MM.1S (cell line): ENCODE data around the gene BSDC1.

Experiments used
- DNase-seq: peaks from one replicate; pipeline ENCODE4 v3.0.0-alpha.2; 2015
- H2AFZ ChIP-seq: fragments of 300-600 bp; sonication (generic); 2 replicates; pipeline ENCODE4 v1.6.0; 2016; ENCODE audit warnings: antibody characterized with exemption, low read length
- H3F3A ChIP-seq: fragments of 300-600 bp; sonication (generic); 2 replicates; pipeline ENCODE4 v1.6.1; 2016; ENCODE audit warnings: mild to moderate bottlenecking, antibody characterized with exemption, low read length, moderate library complexity, mixed read lengths; ENCODE audit not compliant: insufficient read depth
- H3K27ac ChIP-seq: fragments of 300-600 bp; sonication (generic); 2 replicates; pipeline ENCODE4 v1.5.1; 2016; ENCODE audit warnings: mild to moderate bottlenecking, low read length
- H3K27me3 ChIP-seq: fragments of 300-600 bp; sonication (generic); replicated peaks from 2 replicates; pipeline ENCODE4 v1.6.0; 2016; ENCODE audit warnings: low read length; ENCODE audit not compliant: insufficient read depth
- H3K36me3 ChIP-seq: fragments of 300-600 bp; sonication (generic); replicated peaks from 2 replicates; pipeline ENCODE4 v1.6.1; 2016; ENCODE audit warnings: mild to moderate bottlenecking, low read length, mixed read lengths; ENCODE audit not compliant: insufficient read depth
- H3K4me1 ChIP-seq: fragments of 300-600 bp; sonication (generic); 2 replicates; pipeline ENCODE4 v1.6.1; 2016; ENCODE audit warnings: low read length, mixed read lengths
- H3K4me2 ChIP-seq: fragments of 300-600 bp; sonication (generic); 2 replicates; pipeline ENCODE4 v1.6.0; 2016; ENCODE audit warnings: low read depth, low read length
- H3K4me3 ChIP-seq: fragments of 300-600 bp; sonication (generic); 2 replicates; pipeline ENCODE4 v1.5.1; 2016; ENCODE audit warnings: low read length, mixed read lengths
- H3K79me2 ChIP-seq: fragments of 300-600 bp; sonication (generic); 2 replicates; pipeline ENCODE4 v1.6.1; 2016; ENCODE audit warnings: mixed run types, low read length, mixed read lengths
- H3K9ac ChIP-seq: fragments of 300-600 bp; sonication (generic); 2 replicates; pipeline ENCODE4 v1.6.1; 2016; ENCODE audit warnings: low read length, mixed read lengths
- H3K9me2 ChIP-seq: fragments of 300-600 bp; sonication (generic); replicated peaks from 2 replicates; pipeline ENCODE4 v1.6.1; 2016; ENCODE audit warnings: mild to moderate bottlenecking, low read length, mixed read lengths; ENCODE audit not compliant: insufficient read depth
- H3K9me3 ChIP-seq: fragments of 300-600 bp; sonication (generic); replicated peaks from 2 replicates; pipeline ENCODE4 v1.6.1; 2016; ENCODE audit warnings: mild to moderate bottlenecking, low read length, mixed read lengths; ENCODE audit not compliant: insufficient read depth
- H4K20me1 ChIP-seq: fragments of 300-600 bp; sonication (generic); 2 replicates; pipeline ENCODE4 v1.6.1; 2016; ENCODE audit warnings: mild to moderate bottlenecking, low read length, moderate library complexity, mixed read lengths; ENCODE audit not compliant: insufficient read depth
- EZH2 ChIP-seq: fragments of 300-600 bp; sonication (generic); optimal IDR thresholded peaks from 2 replicates; pipeline ENCODE3; 2017; ENCODE audit warnings: low read depth, mild to moderate bottlenecking, antibody characterized with exemption, low read length, mixed read lengths
- EZH2phosphoT487 ChIP-seq: fragments of 300-600 bp; sonication (generic); IDR thresholded peaks from 2 replicates; pipeline ENCODE4 v1.6.1; 2018; ENCODE audit warnings: antibody characterized with exemption, low read length
- TF ChIP-seq, protein P1 (sequence below): fragments of 300-600 bp; sonication (generic); IDR thresholded peaks from 2 replicates; pipeline ENCODE4 v1.5.1; 2016; ENCODE audit warnings: antibody characterized with exemption, low read length, mixed read lengths

BSDC1 gene

DNA sequence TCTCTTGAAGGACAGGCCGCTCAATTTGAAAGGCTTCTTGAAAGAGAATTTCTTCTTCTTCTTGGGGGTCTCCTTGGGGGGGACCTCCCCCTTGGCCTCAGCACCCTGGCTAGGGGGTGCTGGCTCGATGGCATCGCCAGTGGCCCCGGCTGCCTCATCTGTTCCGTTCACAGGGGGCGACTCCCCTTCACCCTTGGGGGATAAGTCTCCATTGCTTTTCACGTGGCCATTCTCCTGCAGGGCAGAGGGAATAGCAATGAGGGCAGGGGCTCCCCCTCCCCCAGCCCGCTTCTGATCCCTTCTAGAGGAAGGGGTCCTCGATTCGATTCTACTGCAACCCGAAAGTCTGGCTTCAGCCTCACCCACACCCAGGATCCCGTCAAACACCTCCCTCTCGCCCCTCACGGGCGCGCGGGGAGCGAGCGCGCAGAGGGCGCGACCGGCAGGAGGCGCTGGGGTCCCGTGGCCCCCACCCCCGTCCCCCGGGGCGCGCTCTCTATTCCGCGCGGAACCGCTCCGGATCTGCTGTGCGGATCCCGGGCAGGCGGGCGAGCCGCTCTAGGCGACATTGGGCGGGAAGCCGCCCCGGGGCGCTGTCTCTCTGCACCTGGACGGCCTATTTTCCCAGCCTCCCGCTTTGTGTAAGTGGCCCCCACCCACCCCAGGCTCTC is 59.2 kb downstream of the BSDC1 start:
- no peaks in the 10 kb centered on the region for H3K9me2 ChIP-seq
- H2AFZ ChIP-seq, result peak overlapping the region; percentile 23
- peaks cover 47% of the 10 kb centered on the region for H3F3A ChIP-seq
- H3K27ac ChIP-seq, result no peak overlapping the region; the same call in 1 of the 2 replicates
- peaks cover 9% of the 10 kb centered on the region for H3K79me2 ChIP-seq
- H3K4me1 ChIP-seq, result peaks cover 62% of the 10 kb centered on the region
- H3K27me3 ChIP-seq, result no peaks in the 10 kb centered on the region
- H3K36me3 ChIP-seq, result no peaks in the 10 kb centered on the region
- H3K4me2 ChIP-seq, result peak overlapping the region; percentile 79
- TF ChIP-seq, protein P1, sequence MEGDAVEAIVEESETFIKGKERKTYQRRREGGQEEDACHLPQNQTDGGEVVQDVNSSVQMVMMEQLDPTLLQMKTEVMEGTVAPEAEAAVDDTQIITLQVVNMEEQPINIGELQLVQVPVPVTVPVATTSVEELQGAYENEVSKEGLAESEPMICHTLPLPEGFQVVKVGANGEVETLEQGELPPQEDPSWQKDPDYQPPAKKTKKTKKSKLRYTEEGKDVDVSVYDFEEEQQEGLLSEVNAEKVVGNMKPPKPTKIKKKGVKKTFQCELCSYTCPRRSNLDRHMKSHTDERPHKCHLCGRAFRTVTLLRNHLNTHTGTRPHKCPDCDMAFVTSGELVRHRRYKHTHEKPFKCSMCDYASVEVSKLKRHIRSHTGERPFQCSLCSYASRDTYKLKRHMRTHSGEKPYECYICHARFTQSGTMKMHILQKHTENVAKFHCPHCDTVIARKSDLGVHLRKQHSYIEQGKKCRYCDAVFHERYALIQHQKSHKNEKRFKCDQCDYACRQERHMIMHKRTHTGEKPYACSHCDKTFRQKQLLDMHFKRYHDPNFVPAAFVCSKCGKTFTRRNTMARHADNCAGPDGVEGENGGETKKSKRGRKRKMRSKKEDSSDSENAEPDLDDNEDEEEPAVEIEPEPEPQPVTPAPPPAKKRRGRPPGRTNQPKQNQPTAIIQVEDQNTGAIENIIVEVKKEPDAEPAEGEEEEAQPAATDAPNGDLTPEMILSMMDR, result peak; percentile 59
- TF ChIP-seq EZH2, result no peak
- peak overlapping the region; percentile 58 for H3K4me3 ChIP-seq
- peak overlapping the region; percentile 34; the same call in 1 of the 2 replicates for H3K9ac ChIP-seq
- H4K20me1 ChIP-seq, result no peaks in the 10 kb centered on the region
- H3K9me3 ChIP-seq, result no peaks in the 10 kb centered on the region
- DNase-seq, result peak; percentile 40

DNA sequence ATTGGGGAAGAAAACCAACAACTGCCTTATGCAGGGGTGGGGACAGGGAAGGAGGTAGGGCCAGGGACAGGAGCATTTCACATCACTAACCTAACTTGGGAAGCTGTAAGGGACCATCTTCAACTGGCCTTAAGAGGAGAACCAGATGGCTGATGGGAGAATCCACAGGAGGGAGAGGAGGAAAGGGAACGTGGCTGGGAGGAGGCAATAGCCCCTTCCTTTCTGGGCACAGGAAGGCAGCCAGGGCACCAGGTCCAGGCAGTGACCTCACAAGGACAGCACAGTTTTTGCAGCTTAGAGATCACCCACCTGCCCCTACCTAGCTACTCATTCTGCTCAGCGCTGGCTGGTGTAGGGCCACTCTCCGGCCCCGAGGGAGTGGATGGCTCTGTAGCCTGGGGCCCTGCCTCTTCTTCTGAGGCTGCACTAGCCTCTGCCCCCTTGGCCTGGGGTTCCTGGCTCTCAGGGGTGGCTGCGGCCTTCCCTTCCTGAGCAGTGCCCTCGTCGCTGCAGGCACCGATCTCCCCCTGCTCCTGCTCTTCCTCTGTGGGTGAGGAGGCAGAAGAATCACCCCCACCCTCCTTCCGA is 59.9 kb downstream of the BSDC1 start:
- DNase-seq, result no peak
- Histone ChIP-seq H3K4me2 (peak overlapping the region; percentile 79; the same call in 1 of the 2 replicates), H3F3A (peaks cover 47% of the 10 kb centered on the region), H3K27ac (peak overlapping the region; percentile 60; the same call in 1 of the 2 replicates), H4K20me1 (no peaks in the 10 kb centered on the region), H3K9ac (peak overlapping the region; percentile 34; the same call in 1 of the 2 replicates), H3K36me3 (no peaks in the 10 kb centered on the region), H3K4me3 (peak overlapping the region; percentile 58; the same call in 1 of the 2 replicates), H3K4me1 (peaks cover 62% of the 10 kb centered on the region), H3K27me3 (no peaks in the 10 kb centered on the region), H3K79me2 (peaks cover 9% of the 10 kb centered on the region), H3K9me3 (no peaks in the 10 kb centered on the region), H2AFZ (no peak overlapping the region), H3K9me2 (no peaks in the 10 kb centered on the region)
- TF ChIP-seq EZH2, result no peak
- TF ChIP-seq EZH2phosphoT487, result no peak
- TF ChIP-seq, protein P1, result no peak

DNA sequence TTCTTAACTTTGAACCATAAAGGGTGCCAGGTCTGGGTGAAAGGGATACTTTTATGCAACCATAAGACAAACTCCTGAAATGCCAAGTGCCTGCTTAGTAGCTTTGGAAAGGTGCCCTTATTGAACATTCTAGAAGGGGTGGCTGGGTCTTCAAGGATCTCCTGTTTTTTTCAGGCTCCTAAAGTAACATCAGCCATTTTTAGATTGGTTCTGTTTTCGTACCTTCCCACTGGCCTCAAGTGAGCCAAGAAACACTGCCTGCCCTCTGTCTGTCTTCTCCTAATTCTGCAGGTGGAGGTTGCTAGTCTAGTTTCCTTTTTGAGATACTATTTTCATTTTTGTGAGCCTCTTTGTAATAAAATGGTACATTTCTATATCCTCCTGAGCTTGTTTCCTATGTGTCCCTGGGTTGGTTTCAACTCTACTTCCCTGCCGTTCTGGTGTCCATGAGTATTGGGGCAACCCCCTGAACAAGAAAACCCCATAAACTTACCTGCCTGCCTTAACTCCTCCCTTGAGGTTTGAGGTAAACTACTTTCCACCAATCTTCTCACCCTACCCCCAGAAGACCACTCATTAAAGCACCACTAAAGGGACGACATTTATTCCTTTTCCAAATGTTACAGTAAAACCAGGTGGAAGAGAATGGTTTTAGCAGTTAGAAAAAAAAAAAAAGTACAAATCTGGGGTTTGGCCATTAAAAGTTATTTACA is 60.8 kb downstream of the BSDC1 start:
- Histone ChIP-seq H3K9me2 (no peaks in the 10 kb centered on the region), H3K27me3 (no peaks in the 10 kb centered on the region), H3K4me1 (peaks cover 58% of the 10 kb centered on the region), H3K79me2 (peaks cover 9% of the 10 kb centered on the region), H3K4me3 (no peak overlapping the region), H3K36me3 (no peaks in the 10 kb centered on the region), H3K9me3 (no peaks in the 10 kb centered on the region), H3K27ac (peak overlapping the region; percentile 60; the same call in 1 of the 2 replicates), H4K20me1 (no peaks in the 10 kb centered on the region), H3K9ac (no peak overlapping the region), H2AFZ (no peak overlapping the region), H3K4me2 (peak overlapping the region; percentile 79), H3F3A (peaks cover 47% of the 10 kb centered on the region)
- peak; percentile 45 for DNase-seq
- no peak for TF ChIP-seq EZH2
- TF ChIP-seq EZH2phosphoT487, result no peak
- TF ChIP-seq, protein P1, result peak; percentile 21; the same call in 1 of the 2 replicates
